ENCODE data around the gene GINS2. TPM values are rescaled to one million over a fixed set of nuclear protein-coding genes. Genes with fewer than 3 reads are reported as not detected.
A peak's percentile ranks its signal among the peaks of the same experiment; 100 is the strongest.

The GINS2 gene
- total and polyA plus RNA-seq, 12 donors, result 0.06 to 7.5 (median 1.5) TPM

- H3K9me3 ChIP-seq (replicated peaks in 1 of 3), result no peaks in the 10 kb centered on the region
- 23 to 38% (median 31%) methylated on average over 8 to 35 of the region's 35 CpGs for WGBS, 4 donors
- intact Hi-C loops (cut with DNase I), result no loop called here
- H3K27me3 ChIP-seq, result no peaks in the 10 kb centered on the region
- H3K36me3 ChIP-seq (replicated peaks in 1 of 2), result peaks cover 0 to 46% of the 10 kb centered on the region in 2 donors
- TF ChIP-seq CTCF (IDR thresholded peaks at IDR 0.05), result peak in 1 of 6 experiments; percentile 11
- peak in 1 of 2 donors; percentile 50 for TF ChIP-seq POLR2A (IDR thresholded peaks at IDR 0.05)
- H3K4me3 ChIP-seq, result no peak overlapping the region
- peak; percentile 83 to 90 (median 90) for DNase-seq
- peaks cover 34 to 44% of the 10 kb centered on the region in 2 donors for H3K4me1 ChIP-seq (replicated peaks in 1 of 2)
- peak overlapping the region; percentile 78 to 95 (median 83) for H3K27ac ChIP-seq
These were observed 36.1 kb downstream of the GINS2 start for GRCh38 chr16:85652431-85653221.

- intact Hi-C loops (cut with DNase I), result no loop called here
- no peak for TF ChIP-seq POLR2A (IDR thresholded peaks at IDR 0.05)
- no peak for TF ChIP-seq CTCF (IDR thresholded peaks at IDR 0.05)
- Histone ChIP-seq H3K27ac (peak overlapping the region; percentile 78 to 95 (median 83)), H3K9me3 (replicated peaks in 1 of 3) (no peaks in the 10 kb centered on the region), H3K36me3 (replicated peaks in 1 of 2) (peaks cover 0 to 38% of the 10 kb centered on the region in 2 donors), H3K4me1 (replicated peaks in 1 of 2) (peaks cover 34 to 44% of the 10 kb centered on the region in 2 donors), H3K27me3 (no peaks in the 10 kb centered on the region), H3K4me3 (no peak overlapping the region)
- 33 to 52% (median 40%) methylated on average over 11 to 27 of the region's 27 CpGs for WGBS, 4 donors
- peak in 6 of 7 donors; percentile 44 to 68 (median 59) for DNase-seq
These were observed 36.9 kb downstream of the GINS2 start for GRCh38 chr16:85651629-85652430.

GRCh38 chr16:85650844-85651628 lies 37.7 kb downstream of the GINS2 start:
- H3K27me3 ChIP-seq, result no peaks in the 10 kb centered on the region
- TF ChIP-seq POLR2A (IDR thresholded peaks at IDR 0.05) (no peak), CTCF (IDR thresholded peaks at IDR 0.05) (no peak)
- H3K4me1 ChIP-seq (replicated peaks in 1 of 2), result peaks cover 34 to 44% of the 10 kb centered on the region in 2 donors
- DNase-seq, result peak; percentile 72 to 92 (median 83)
- no peaks in the 10 kb centered on the region for H3K9me3 ChIP-seq (replicated peaks in 1 of 3)
- no peak overlapping the region for H3K4me3 ChIP-seq
- peaks cover 0 to 30% of the 10 kb centered on the region in 2 donors for H3K36me3 ChIP-seq (replicated peaks in 1 of 2)
- peak overlapping the region in 4 of 5 donors; percentile 83 to 95 (median 86) for H3K27ac ChIP-seq
- 29 to 56% (median 41%) methylated on average over 14 to 38 of the region's 42 CpGs for WGBS, 4 donors
- intact Hi-C loops (cut with DNase I), result no loop called here

All from adrenal gland (tissue), 12 donors.